Posterior cingulate gyrus (tissue), 11 donors: ENCODE measurements around the gene SND1.

ENCODE experiments used
- DNase-seq, 10 donors: peaks; one replicate each; pipeline versions ENCODE4 v3.0.0 to v3.0.0-alpha.2; 2020 to 2021; ENCODE audit warnings: mixed read lengths in 3 of 10
- intact Hi-C: fragments of 100-400 bp; cut with DNase I; formaldehyde crosslinking; loops from one replicate; pipeline ENCODE4 v1.15.1; 2023

Gene SND1

DNA sequence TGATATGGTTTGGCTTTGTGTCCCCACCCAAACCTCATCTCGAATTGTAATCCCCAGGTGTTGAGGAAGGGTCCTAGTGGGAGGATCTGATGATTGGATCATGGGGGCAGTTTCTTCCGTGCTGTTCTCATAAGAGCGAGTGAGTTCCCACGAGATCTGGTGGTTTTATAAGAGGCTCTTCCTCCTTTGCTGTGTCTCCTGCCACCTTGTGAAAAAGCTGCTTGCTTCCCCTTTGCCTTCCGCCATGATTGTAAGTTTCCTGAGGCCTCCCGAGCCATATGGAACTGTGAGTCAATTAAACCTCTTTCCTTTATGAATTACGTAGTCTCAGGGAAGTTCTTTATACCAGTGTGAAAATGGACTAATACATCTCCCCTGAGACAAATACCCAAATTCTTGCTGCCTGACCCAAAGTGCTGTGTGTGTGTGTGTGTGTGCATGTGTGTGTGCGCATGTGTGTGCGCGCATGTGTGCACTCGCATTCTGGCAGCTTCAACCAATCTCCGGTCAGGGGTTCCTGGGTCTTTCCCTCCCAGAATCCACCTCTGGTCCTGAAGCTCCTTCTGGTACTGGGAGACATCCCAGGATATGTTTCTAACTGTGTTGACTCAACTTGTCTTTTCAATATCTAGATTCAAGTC lies 477.4 kb downstream of the SND1 start:
- intact Hi-C loops, result no loop called here
- DNase-seq, result no peak

GRCh38 chr7:128131115-128131514 lies 479.1 kb downstream of the SND1 start:
- intact Hi-C loops, result no loop called here
- DNase-seq, result no peak

DNA sequence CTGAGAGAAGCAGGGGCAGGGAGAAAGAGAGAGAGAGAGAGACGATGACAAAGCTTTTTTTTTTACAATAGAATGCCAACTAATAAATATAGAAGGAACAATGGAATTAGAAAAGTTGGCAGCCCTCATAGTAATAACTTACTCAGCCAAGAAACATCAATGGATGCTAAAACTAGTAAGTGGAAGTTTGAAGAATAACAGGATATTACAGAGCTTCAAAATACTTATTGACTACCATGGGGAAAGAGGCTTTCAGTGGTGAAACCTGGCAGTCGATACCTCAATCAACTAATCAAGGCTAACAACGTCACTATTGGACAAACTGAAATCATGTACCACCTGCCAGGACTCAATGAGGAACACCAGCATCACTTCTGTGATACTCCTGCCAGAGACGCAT lies 479.7 kb downstream of the SND1 start:
- no peak for DNase-seq
- intact Hi-C loops, result no loop called here

DNA sequence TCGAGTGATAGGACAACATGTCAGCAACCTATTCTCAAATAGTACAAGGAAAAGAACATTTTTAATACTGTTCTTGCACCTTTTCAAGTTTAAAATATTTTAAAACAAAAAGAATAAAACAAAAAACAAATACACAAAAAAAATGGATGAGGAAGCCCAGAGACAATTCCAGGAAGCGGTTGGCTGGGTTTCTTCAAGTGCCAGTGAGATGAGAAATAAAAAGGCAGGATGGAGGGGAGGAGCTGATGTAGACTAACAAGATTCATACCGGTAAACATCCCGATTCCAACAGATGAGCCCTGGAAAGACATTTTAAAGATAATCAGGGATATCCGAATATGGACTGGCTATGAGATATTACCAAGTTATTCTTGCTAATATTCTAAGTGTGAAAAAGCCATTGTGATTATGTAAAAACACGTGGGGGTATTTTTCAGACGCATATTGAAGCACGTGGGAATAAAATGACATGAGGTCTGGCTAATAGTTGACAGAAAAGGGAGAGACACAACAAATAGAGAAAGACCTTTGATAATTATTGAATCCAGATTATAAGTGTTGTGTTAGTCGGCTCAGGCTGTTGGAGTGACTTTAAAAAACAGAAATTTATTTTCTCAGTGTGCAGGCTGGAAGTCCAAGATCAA lies 480.6 kb downstream of the SND1 start:
- DNase-seq, result no peak
- intact Hi-C loops, result no loop called here

DNA sequence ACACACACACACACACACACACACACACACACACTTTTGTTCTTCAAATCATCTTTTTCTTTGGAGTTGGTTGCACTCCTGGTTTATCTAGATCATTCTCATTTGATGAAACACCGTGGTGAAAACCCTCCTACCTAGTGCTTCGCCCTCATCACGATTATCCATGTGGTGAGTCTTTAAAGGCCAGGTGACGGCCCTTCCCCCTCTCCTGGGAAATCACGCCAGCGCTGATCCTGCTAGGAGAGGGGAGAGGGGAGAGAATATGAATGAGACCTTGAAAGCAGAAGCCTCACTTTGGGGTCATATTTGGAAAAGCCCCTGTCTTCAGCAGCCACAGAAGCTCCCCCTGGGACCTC lies 483.1 kb downstream of the SND1 start:
- DNase-seq, result no peak
- intact Hi-C loops, result loop anchor here (1.0 to 2.0 kb wide), 3 partner anchors 74 to 426 kb away; no protein-coding TSS in a partner anchor

DNA sequence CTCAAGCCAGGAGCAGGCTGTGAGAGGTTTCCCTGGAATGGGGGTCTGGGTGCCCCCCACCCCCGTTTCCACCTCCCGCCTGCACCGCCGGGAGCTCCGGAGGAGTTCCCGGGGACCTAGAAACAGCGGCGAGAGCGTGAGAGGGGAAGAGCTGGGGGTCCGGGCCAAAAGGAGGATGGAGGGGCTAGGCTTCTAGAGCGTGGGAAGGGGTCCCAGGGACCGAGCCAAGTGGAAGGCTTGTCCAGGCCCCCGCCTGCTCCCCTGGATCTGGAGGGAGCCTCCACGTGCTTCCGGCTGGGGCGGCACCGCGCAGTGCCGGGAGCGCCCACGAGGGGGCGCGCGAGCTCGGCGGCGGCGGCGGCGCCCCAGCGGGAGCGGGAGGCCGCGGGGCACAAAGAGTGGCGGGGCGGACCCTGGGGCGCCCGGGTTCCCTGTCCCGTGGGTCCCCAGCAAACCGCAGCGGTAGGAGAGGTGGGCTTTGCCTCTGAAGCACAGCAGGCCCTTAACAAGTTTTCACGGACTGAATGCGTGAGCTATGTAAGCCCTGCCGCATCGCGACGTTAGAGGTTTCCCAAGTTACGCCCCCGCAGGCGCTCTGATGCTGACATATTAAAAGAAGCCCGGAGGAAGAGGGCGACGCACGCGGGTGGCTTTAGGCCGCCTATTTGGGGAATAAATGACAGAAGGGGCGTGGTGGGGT lies 483.7 kb downstream of the SND1 start:
- intact Hi-C loops, result loop anchor here (1.0 to 2.0 kb wide), 3 partner anchors 74 to 427 kb away; no protein-coding TSS in a partner anchor
- DNase-seq, result peak in 8 of 10 donors; percentile 36 to 91 (median 50)

- intact Hi-C loops, result no loop called here
- DNase-seq, result no peak
These were observed 484.2 kb downstream of the SND1 start for GRCh38 chr7:128136215-128136597.

DNA sequence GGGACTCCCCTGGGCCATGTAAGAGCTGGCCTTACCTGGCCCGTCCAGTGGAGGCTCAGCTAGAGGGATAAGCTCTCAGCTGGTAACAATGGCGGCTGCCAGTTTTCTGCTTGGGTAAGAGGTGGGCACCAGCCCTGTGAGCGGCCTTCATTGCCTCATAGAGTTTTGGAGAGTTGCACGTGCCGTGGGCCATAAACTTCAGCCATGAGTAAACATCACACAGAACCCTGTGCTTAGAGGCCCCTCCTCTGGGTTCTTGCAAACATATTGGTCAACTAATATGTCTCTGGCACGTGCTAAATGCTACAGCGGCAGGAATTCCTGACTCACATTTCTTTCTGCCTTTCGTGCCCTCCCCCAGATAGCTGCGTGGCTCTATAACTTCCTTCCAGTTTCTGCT lies 485.2 kb downstream of the SND1 start:
- intact Hi-C loops, result no loop called here

DNA sequence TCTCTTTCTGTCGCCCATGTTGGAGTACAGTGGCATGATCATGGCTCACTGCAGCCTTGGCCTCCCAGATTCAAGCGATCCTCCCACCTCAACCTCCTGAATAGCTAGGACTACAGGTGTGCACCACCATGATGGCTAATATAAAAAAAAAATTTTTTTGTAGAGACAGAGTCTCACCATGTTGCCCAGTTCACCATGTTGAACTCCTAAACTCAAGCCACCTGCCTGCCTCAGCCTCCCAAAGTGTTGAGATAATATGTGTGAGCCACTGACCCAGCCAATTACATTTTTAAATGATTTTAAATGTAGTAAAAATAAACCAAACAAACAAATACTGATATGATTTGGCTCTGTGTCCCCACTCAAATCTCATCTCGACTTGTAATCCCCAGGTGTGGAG lies 487.4 kb downstream of the SND1 start:
- intact Hi-C loops, result no loop called here
- DNase-seq, result no peak

More for the DNA sequence above, 485.2 kb downstream of the SND1 start:
- no peak for DNase-seq

DNA sequence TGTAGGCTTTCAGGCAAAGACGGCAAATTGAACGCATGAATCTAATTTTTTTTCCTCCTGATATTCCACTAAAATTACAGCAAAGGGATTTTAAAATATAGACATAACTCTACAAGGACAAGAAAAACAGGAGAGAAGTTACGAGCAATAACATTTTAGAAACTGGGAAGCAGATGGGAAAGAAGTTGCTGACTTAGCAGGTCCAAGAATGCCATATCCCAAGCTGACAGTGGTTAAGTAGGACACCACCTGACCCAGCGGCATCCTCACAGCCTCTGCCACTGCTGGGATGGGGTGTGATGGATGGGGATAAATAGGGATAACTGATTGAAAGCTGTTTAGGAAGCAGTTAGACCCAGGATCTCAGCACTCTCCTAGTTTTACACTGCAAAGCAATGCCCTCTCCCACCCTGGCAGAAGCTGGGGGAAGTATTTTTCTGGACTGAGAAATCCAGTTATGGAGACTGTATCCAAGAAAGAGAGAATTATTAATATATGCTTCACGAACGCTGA lies 489.7 kb downstream of the SND1 start:
- intact Hi-C loops, result no loop called here

More for the DNA sequence above, 489.7 kb downstream of the SND1 start:
- DNase-seq, result no peak
